NCI-H2081 treated with DMSO at 0.1 percent for 48 hours (cell line): ENCODE data around the gene MPPED1.

Source experiments
- DNase-seq: peaks from one replicate; lab custom pipeline; 2025; lab: John Stamatoyannopoulos, UW

MPPED1 gene

DNA sequence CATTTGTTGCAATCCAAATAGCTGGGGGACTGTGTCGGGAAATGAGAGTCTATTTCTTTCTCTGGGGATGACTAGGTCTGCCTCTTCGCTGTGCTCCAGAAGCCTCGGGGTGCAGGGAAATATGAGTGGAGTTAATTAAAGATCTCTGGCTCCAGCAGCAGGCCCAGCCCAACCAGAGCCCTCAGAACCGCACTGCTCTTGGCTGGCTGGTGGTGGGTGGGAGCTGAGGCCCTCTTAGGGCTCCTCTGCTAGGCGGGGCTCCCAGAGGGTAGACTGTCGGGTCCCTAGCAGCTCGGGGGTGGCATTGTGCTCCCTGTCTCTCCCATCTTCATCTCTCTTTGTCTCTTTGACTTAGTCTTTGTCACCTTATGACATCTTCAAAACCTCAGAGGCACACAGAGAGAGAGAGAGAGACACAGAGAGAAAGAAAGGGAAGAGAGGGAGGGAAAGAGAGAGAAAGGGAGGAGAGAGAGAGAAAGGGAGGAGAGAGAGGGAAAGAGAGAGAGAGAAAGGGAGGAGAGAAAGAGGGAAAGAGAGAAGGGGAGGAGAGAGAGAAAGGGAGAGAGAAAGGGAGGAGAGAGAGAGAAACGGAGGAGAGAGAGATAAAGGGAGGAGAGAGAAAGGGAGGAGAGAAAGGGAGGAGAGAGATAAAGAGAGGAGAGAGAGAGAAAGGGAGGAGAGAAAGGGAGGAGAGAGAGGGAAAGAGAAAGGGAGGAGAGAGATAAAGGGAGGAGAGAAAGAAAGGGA, 20.2 kb downstream of the MPPED1 start:
- no peak for DNase-seq

GRCh38 chr22:43432883-43433415, 21.1 kb downstream of the MPPED1 start:
- DNase-seq: no peak

GRCh38 chr22:43433451-43434274, 21.8 kb downstream of the MPPED1 start:
- no peak for DNase-seq

DNA sequence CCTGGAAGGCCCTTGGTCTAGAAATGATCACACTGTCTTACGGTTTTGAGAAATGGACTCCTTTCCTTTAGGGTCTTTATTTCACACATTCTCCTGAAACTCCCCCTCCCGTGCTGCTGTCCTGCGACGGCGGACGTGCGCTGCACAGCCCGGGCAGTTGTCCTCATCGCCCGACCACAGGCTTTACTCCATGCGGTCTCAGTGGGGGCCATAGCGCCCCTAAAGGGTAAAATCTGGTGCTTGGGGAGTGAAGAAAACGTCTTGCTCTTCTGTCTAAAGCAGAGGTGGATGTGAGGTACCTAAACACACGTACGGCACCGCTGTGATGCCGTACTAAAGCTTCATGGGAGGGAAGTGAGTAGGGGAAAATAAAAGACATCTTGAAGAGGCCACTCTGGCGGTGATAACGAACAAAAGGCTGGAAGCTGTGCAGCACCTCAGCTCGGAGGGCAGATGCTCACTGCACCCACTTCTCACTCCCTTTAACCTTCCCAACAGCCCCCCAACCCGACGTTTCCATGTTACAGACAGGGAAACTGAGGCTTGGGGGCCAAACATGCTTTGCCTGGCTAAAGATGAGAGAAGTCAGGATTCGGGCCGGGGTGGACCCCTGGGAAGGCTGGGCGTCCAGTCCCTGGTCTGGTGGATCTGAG, 22.6 kb downstream of the MPPED1 start:
- no peak for DNase-seq

DNA sequence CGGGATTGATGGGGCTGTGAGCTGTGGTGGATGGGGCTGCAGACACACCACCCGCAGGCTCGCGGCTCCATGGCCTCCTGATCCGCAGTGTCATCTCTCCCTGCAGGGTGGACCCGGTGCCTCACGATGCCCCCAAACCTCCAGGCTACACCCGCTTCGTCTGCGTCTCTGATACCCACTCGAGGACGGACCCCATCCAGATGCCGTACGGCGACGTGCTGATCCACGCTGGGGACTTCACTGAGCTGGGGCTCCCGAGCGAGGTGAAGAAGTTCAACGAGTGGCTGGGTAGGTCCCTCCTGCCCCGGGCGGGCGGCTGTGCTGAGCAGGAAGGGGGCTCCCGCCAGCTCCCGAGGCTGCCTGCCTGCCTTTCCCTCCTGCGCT, 23.1 kb downstream of the MPPED1 start:
- DNase-seq: no peak

GRCh38 chr22:43435851-43436811, 24.3 kb downstream of the MPPED1 start:
- DNase-seq: peak; percentile 48

DNA sequence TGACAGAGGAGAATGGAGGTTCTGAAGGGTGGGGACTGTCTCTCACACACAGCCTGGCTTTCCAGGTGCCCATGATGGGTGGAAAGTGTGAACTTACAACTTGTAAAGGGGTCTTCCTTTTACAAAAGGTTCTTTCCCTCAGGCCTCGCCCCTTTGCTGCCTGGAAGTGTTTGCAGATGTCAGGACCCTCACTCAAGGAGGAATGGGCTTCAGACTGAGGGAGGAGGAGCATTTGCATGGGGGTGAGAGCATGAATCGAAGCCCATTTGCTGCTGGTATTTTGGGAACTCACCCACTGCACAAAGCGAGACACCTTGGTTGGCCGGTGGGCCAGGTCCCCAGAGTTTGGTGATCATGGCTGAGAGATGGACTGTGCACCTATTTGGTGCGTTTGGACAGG, 25.1 kb downstream of the MPPED1 start:
- no peak for DNase-seq

- DNase-seq: no peak
These were observed 26.2 kb downstream of the MPPED1 start for GRCh38 chr22:43437871-43438475.

- no peak for DNase-seq
These were observed 27.0 kb downstream of the MPPED1 start for GRCh38 chr22:43438666-43439347.

DNA sequence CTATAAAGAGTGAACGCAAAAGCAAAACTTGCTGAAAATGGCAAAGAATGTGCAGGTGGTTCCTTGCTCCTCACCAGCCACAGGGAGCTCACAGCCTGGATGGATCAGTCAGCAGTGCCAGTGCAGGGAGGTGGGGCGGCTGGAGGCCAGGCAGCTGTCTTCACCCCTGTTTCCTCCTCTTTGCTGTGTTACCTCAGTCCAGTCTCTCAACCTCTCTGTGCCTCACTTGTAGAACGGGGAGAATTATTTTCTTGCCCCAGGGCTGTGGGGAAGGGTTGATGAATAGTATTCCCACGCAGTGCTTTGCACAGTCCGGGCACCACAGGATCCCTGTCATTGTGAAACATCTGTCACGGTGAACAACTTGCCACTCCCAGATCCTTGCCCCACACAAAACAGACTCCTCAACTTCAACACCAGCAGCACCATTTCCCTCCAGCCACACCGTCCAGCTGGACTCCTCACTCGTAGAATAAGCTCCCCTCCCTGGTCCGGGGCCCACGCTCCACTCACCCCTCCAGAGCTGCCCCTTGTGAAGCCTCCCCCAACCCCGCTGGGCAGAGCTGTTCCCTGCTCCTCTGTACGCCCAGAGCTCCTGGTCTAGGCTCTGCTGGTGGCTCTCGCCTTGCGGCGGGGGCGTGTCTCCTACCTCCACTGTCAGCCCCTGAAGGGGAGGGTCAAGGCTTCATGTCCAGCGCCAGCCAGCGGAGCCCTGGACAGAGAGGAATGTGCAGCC, 27.7 kb downstream of the MPPED1 start:
- DNase-seq: no peak

- DNase-seq: no peak
These were observed 28.2 kb downstream of the MPPED1 start for GRCh38 chr22:43440104-43440387.

GRCh38 chr22:43440556-43440955, 28.7 kb downstream of the MPPED1 start:
- DNase-seq: no peak

DNA sequence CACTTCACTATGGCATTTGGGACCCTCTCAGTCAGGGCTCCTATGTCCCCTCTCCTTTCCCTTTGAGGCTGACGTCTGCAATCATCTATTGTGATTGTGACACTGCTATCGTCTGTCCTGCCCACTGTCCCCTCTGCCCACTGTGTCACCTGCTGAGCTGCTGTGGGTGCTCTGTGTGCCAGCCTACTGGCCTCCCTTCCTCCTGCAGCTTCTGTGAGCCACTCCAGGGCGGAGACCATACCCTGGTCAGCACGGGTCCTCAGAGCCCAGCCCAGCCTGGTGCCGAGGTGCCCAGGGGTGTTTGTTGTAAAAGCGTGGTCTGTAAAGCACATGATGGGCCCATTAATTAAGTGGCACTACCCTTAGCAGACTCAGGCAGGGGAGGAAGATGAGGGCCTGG, 29.4 kb downstream of the MPPED1 start:
- no peak for DNase-seq

DNA sequence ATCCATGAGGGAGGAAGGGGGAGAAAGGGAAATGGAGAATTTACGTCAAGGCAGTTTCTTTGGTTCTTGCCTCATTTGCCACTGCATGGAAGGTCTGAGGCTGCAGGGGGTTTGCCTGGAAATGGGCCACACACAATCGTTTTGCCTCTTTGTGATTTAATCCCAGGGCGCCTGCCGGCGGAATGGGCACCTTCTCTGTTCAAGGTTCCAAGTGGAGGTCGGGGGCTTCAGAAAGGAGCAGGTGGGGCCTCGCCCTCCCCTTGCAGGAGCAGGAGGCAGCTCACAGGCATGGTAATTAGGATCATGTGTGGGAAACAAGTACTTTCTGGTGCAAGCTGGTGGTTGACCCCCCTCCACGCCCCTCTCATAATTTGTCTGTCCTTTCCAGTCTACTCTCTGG, 29.9 kb downstream of the MPPED1 start:
- DNase-seq: no peak

GRCh38 chr22:43442386-43443151, 30.8 kb downstream of the MPPED1 start:
- no peak for DNase-seq

DNA sequence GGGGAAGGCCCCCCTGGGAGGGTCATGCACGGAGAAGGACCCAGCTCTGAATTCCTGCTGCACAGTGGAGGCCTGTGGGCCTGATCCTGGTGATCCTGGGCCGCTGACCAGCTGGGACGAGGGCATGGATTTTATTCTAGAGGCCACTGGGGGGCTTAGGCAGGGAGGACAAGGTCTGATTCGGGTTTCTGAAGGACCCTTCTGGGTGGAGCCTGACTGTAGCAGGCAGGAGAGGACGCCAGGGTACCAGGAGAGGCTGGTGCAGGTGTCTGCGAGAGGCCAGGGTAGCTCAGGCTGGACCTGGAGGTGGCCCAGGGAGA, 31.3 kb downstream of the MPPED1 start:
- DNase-seq: no peak

DNA sequence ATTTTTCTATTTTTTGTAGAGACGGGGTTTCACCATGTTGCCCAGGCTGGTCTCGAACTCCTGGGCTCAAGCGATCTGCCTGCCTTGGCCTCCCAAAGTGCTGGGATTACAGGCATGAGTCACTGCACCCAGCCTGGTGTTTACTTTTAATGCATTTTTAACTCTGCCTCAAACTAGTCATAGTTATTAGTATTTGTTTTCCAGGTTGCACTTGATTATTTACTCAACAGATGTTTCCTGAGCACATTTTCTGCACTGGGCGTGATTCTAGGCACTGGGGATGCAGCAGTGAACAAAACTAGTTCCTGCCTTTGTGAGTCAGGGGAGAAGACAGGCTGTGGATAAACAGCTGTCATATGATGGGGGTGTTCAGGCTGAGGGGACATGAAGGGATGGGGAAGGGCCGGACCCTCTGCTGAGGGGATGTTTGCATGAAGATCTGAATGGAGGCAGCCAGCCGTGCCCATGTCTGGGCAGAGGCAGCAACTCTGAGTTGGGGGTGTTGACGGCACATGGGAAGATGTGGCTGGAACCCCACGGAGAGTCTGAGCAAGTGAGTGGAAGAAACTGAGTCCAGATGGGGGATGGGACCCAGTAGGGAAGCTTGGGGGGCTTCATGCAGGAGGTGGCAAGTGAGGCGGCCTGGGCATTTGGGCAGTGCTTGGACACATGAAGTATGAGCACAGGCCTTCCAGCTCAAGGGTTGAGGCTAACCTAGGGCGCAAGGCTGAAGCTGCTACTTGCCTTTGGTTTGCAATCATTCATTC, 34.4 kb downstream of the MPPED1 start:
- no peak for DNase-seq

DNA sequence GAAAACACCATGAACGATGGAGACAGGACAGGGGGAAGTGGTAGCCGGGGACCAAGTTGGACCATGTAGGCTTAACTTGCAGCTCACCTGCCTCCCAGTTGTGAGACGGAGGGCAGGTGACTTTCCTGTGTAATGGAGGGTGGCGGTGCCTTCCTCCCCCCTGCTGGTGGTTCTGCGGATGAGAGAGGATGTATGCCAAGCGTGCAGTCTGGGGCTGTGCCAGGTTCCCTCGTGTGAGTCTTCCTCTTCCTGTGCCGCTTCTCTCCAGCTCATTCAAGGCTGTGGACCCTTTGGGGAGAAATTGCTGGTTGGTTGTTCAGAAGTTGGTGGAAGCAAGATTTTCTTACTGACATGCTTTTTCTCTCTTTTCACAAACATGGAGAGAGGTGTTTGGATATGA, 35.1 kb downstream of the MPPED1 start:
- DNase-seq: peak; percentile 32

GRCh38 chr22:43447380-43447779, 35.6 kb downstream of the MPPED1 start:
- DNase-seq: peak; percentile 50
